ENCODE measurements around the gene DCTN2.

DNA sequence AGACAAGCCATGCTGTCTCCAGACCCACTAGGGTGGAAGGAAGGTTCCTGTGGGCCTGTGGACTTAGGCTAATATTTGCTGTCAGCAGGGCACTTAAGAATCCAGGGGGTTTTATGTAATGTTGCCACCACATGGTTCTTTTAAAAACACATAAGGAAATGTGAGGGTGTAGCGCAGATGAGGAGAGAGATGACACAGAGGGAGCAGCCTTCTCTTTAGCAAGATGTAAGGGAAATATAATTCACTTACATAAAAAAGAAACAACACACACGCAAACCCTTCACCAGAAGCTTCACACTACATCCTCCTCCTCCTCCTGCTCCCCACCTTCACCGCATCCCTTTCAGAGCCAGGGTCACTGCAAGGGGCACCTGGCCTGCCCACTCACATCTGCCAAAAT is 39.1 kb upstream of the DCTN2 start:
- TF ChIP-seq, protein P1, sequence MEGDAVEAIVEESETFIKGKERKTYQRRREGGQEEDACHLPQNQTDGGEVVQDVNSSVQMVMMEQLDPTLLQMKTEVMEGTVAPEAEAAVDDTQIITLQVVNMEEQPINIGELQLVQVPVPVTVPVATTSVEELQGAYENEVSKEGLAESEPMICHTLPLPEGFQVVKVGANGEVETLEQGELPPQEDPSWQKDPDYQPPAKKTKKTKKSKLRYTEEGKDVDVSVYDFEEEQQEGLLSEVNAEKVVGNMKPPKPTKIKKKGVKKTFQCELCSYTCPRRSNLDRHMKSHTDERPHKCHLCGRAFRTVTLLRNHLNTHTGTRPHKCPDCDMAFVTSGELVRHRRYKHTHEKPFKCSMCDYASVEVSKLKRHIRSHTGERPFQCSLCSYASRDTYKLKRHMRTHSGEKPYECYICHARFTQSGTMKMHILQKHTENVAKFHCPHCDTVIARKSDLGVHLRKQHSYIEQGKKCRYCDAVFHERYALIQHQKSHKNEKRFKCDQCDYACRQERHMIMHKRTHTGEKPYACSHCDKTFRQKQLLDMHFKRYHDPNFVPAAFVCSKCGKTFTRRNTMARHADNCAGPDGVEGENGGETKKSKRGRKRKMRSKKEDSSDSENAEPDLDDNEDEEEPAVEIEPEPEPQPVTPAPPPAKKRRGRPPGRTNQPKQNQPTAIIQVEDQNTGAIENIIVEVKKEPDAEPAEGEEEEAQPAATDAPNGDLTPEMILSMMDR (IDR thresholded peaks at IDR 0.05): no peak
- TF ChIP-seq POLR2A (IDR thresholded peaks at IDR 0.05): no peak

Data from thyroid gland (tissue), 4 donors.